ENCODE results near the gene HDGFL2. TPM values are rescaled to one million over a fixed set of nuclear protein-coding genes. Genes with fewer than 3 reads are reported as not detected.

HDGFL2 gene
- total and polyA plus RNA-seq, 4 donors, result 15.4 to 47.9 (median 29.8) TPM

DNA sequence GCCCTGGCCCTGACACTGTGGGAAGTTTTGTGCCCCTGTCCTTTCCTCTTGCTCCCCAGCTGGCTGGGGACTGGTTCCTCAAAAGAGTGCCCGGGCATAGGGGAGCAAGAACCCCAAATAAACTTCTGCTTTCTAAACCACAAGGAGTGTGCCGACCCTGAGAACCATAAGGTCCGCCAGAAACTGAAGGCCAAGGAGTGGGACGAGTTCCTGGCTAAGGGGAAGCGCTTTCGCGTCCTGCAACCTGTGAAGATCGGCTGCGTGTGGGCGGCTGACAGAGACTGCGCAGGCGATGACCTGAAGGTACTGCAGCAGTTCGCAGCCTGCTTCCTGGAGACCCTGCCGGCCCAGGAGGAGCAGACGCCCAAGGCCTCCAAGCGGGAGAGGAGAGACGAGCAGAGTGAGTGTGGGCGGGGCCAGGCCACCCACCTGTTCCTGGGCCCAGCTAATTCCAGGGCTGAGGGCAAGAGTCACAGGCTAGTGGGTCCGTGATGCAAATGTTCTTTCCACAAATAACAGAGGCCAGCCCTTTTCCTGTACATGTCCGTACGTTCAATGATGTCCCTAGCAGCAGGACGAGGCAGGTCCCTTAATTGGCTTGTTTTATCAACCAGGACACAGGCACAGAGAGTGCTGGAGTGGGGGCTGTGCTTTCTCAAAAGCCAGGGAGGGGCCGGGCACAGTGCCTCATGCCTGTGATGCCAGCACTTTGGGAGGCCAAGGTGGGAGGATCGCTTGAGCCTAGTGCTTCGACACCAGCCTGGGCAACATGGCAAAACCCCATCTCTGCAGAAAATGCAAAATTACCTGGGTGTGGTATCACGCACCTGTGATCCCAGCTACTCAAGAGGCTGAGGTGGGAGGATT lies 40.1 kb upstream of the HDGFL2 start:
- 92 to 94% methylated on average over 26 of the region's 26 CpGs for WGBS, 2 donors
- no peaks in the 10 kb centered on the region for H3K4me1 ChIP-seq (ENCODE audit: control insufficient read depth in 1 of 2, insufficient read depth in 2 of 2, low read length in 2 of 2)
- H3K36me3 ChIP-seq (ENCODE audit: control insufficient read depth in 1 of 2, insufficient read depth in 2 of 2, low read length in 1 of 2), result no peaks in the 10 kb centered on the region
- intact Hi-C loops (cut with DNase I), result no loop called here
- H3K27me3 ChIP-seq (ENCODE audit: control insufficient read depth in 1 of 2, insufficient read depth in 2 of 2, low read length in 1 of 2), result no peaks in the 10 kb centered on the region
- H3K27ac ChIP-seq (ENCODE audit: low read depth in 1 of 2, low read length in 2 of 2), result no peak overlapping the region
- ATAC-seq (ENCODE audit: low FRiP score), result no peak
- peak in 1 of 2 donors; percentile 59 for DNase-seq
- H3K4me3 ChIP-seq (ENCODE audit: low read length in 2 of 2), result no peak overlapping the region
- H3K9me3 ChIP-seq (ENCODE audit: control insufficient read depth, low read length), result no peaks in the 10 kb centered on the region

DNA sequence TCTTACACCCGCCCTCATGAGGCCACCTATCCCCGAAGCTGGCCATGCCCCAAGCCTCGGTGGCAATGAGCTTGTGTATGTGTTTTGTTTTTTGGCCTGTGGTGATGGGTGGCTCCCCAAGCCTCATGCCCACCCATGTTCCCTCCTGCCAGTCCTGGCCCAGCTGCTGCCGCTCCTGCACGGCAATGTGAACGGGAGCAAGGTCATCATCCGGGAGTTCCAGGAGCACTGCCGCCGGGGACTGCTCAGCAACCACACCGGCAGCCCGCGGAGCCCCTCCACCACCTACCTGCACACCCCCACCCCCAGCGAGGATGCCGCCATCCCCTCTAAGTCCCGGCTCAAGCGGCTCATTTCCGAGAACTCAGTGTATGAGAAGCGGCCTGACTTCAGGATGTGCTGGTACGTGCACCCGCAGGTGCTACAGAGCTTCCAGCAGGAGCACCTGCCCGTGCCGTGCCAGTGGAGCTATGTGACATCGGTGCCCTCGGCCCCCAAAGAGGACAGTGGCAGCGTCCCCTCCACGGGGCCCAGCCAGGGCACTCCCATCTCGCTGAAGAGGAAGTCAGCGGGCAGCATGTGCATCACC lies 39.1 kb upstream of the HDGFL2 start:
- ATAC-seq (ENCODE audit: low FRiP score), result no peak
- Histone ChIP-seq H3K4me3 (ENCODE audit: low read length in 2 of 2) (no peak overlapping the region), H3K27ac (ENCODE audit: low read depth in 1 of 2, low read length in 2 of 2) (no peak overlapping the region), H3K36me3 (ENCODE audit: control insufficient read depth in 1 of 2, insufficient read depth in 2 of 2, low read length in 1 of 2) (no peaks in the 10 kb centered on the region), H3K27me3 (ENCODE audit: control insufficient read depth in 1 of 2, insufficient read depth in 2 of 2, low read length in 1 of 2) (no peaks in the 10 kb centered on the region), H3K4me1 (ENCODE audit: control insufficient read depth in 1 of 2, insufficient read depth in 2 of 2, low read length in 2 of 2) (no peaks in the 10 kb centered on the region), H3K9me3 (ENCODE audit: control insufficient read depth, low read length) (no peaks in the 10 kb centered on the region)
- 96 to 97% methylated on average over 28 of the region's 28 CpGs for WGBS, 2 donors
- intact Hi-C loops (cut with DNase I), result no loop called here
- no peak for DNase-seq

DNA sequence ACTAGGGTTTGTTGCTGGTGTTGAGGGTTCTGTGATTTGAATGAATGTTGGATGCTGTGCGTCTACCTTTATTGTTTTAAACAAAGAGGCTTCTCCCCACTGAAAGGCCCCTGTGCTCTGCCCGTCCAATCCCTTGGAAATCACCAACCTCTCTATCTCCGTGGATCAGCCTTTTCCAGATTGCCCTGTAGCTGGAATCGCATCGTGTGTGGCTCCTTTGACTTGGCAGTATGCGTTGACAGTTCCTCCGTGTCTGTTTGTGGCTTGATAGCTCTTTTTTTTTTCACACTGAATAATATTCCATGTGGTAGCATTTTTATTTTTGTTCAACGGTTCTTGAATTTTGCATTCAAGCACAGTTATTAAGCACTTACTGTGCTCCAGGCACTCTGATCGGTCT lies 37.7 kb upstream of the HDGFL2 start:
- Histone ChIP-seq H3K4me3 (ENCODE audit: low read length in 2 of 2) (no peak overlapping the region), H3K4me1 (ENCODE audit: control insufficient read depth in 1 of 2, insufficient read depth in 2 of 2, low read length in 2 of 2) (no peaks in the 10 kb centered on the region), H3K9me3 (ENCODE audit: control insufficient read depth, low read length) (no peaks in the 10 kb centered on the region), H3K27me3 (ENCODE audit: control insufficient read depth in 1 of 2, insufficient read depth in 2 of 2, low read length in 1 of 2) (no peaks in the 10 kb centered on the region), H3K27ac (ENCODE audit: low read depth in 1 of 2, low read length in 2 of 2) (no peak overlapping the region), H3K36me3 (ENCODE audit: control insufficient read depth in 1 of 2, insufficient read depth in 2 of 2, low read length in 1 of 2) (no peaks in the 10 kb centered on the region)
- intact Hi-C loops (cut with DNase I), result no loop called here
- 88 to 91% methylated on average over 9 of the region's 9 CpGs for WGBS, 2 donors
- no peak for ATAC-seq (ENCODE audit: low FRiP score)
- DNase-seq, result no peak

DNA sequence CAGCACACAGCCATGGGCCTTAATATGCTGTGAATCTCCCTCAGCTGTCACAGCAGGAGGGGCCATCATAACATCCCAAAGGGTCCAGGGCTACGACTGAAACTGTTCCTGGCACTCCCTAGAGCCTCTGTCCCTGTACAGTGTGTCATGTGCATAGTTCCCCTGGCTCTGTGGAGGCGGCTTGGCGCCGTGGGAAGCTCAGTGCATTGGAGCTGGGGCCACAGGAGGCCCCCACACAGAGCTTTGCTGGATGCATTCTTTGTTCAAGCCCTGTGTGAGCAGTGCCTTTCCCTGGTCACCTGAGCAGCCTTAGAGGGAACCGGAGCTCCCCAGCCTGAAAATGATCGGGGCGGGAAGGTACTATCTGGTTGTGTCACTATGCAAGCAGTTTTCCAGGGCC lies 35.9 kb upstream of the HDGFL2 start:
- 83 to 88% methylated on average over 7 of the region's 7 CpGs for WGBS, 2 donors
- no peaks in the 10 kb centered on the region for H3K4me1 ChIP-seq (ENCODE audit: control insufficient read depth in 1 of 2, insufficient read depth in 2 of 2, low read length in 2 of 2)
- intact Hi-C loops (cut with DNase I), result no loop called here

DNA sequence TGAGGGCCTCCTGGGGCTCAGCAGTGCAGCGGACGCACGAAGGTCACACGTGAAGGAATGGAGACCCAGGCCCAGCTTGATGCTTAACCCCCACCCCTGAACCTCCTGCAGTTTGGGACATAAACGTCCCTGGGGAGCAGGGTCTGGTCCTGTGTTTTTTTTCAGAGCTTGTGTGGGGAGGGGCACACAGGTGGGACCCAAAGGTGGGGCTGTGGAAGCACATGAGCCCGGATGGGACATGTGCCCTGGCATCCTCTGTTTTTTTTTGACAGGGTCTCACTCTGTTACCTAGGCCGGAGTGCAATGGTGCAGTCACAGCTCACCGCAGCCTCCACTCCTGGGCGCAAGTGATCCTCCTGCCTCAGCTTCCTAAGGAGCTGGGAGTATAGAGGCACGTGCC lies 35.0 kb upstream of the HDGFL2 start:
- H3K4me1 ChIP-seq (ENCODE audit: control insufficient read depth in 1 of 2, insufficient read depth in 2 of 2, low read length in 2 of 2), result no peaks in the 10 kb centered on the region
- H3K27me3 ChIP-seq (ENCODE audit: control insufficient read depth in 1 of 2, insufficient read depth in 2 of 2, low read length in 1 of 2), result no peaks in the 10 kb centered on the region
- no peak for ATAC-seq (ENCODE audit: low FRiP score)
- no peaks in the 10 kb centered on the region for H3K36me3 ChIP-seq (ENCODE audit: control insufficient read depth in 1 of 2, insufficient read depth in 2 of 2, low read length in 1 of 2)
- whole genome bisulfite sequencing, 2 donors, result 91 to 95% methylated on average over 10 of the region's 10 CpGs
- DNase-seq, result no peak
- no peaks in the 10 kb centered on the region for H3K9me3 ChIP-seq (ENCODE audit: control insufficient read depth, low read length)
- H3K27ac ChIP-seq (ENCODE audit: low read depth in 1 of 2, low read length in 2 of 2), result no peak overlapping the region
- intact Hi-C loops (cut with DNase I), result no loop called here
- H3K4me3 ChIP-seq (ENCODE audit: low read length in 2 of 2), result no peak overlapping the region

More for the DNA sequence above, 35.9 kb upstream of the HDGFL2 start:
- Histone ChIP-seq H3K9me3 (ENCODE audit: control insufficient read depth, low read length) (no peaks in the 10 kb centered on the region), H3K27ac (ENCODE audit: low read depth in 1 of 2, low read length in 2 of 2) (no peak overlapping the region), H3K4me3 (ENCODE audit: low read length in 2 of 2) (no peak overlapping the region), H3K27me3 (ENCODE audit: control insufficient read depth in 1 of 2, insufficient read depth in 2 of 2, low read length in 1 of 2) (no peaks in the 10 kb centered on the region), H3K36me3 (ENCODE audit: control insufficient read depth in 1 of 2, insufficient read depth in 2 of 2, low read length in 1 of 2) (no peaks in the 10 kb centered on the region)
- no peak for ATAC-seq (ENCODE audit: low FRiP score)
- DNase-seq, result no peak

DNA sequence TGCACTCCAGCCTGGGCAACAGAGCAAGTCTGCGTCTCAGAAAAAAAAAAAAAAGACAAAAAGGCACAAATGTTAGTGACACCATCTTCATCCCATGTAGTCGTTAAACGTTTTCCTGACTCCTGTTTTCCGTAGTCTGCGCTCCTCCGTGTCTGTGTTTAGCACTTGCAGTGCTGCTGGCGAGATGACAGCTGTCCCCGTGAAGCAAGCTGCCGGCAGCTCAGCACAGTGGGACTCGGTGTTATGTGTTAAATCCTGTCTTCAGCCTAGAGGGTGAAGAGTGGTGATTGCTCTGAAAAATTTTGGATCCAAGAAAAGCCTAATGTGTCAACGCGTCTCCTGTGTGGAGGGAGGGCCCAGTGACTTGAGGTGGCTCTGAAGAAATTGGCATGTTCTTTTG lies 32.9 kb upstream of the HDGFL2 start:
- ATAC-seq (ENCODE audit: low FRiP score) (no peak), DNase-seq (no peak)
- intact Hi-C loops (cut with DNase I), result no loop called here
- H3K27ac ChIP-seq (ENCODE audit: low read depth in 1 of 2, low read length in 2 of 2), result no peak overlapping the region
- H3K4me1 ChIP-seq (ENCODE audit: control insufficient read depth in 1 of 2, insufficient read depth in 2 of 2, low read length in 2 of 2), result no peaks in the 10 kb centered on the region
- no peak overlapping the region for H3K4me3 ChIP-seq (ENCODE audit: low read length in 2 of 2)
- WGBS, 2 donors, result 87 to 88% methylated on average over 12 of the region's 12 CpGs
- no peaks in the 10 kb centered on the region for H3K27me3 ChIP-seq (ENCODE audit: control insufficient read depth in 1 of 2, insufficient read depth in 2 of 2, low read length in 1 of 2)
- H3K9me3 ChIP-seq (ENCODE audit: control insufficient read depth, low read length), result no peaks in the 10 kb centered on the region
- no peaks in the 10 kb centered on the region for H3K36me3 ChIP-seq (ENCODE audit: control insufficient read depth in 1 of 2, insufficient read depth in 2 of 2, low read length in 1 of 2)

DNA sequence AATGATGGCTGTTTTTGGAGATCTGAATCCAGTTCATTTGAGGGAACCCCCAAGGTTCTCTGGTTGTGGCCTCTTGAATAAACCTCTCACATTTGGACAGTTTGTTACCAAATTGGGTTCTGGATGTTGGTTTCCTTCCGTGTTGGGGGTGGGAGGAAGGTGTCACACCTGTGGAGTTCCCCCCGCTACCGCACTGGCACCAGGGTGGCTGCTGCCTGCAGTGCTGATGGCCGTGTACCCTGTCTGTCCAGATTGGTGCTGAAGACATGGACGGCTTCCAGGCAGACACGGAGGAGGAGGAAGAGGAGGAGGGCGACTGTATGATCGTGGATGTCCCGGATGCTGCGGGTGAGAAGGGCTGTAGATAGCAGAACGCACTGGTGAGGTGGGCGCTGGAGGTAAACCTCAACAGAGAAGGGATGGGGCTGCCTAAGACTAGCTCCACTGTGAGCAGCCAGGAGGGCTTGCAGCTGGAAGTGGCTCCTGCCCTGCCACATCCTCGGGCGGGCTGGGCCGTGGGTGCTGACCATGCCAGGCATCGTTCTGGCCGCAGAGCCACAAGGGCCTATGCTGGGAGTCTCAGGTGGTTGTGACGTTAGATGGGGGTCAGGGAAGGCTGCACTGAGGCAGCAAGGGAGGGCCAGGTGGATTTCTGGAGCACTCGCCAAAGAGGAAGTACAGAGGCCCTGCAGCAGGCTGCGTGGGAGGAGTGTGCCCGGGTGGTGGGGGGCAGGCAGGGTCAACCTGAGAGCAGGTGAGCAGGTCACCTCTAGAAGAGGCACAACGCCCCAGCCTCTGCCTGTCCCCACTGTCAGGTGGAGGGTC lies 29.9 kb upstream of the HDGFL2 start:
- no peaks in the 10 kb centered on the region for H3K4me1 ChIP-seq (ENCODE audit: control insufficient read depth in 1 of 2, insufficient read depth in 2 of 2, low read length in 2 of 2)
- DNase-seq, result no peak
- peaks cover 0 to 4% of the 10 kb centered on the region in 2 donors for H3K36me3 ChIP-seq (ENCODE audit: control insufficient read depth in 1 of 2, insufficient read depth in 2 of 2, low read length in 1 of 2)
- no peaks in the 10 kb centered on the region for H3K27me3 ChIP-seq (ENCODE audit: control insufficient read depth in 1 of 2, insufficient read depth in 2 of 2, low read length in 1 of 2)
- H3K9me3 ChIP-seq (ENCODE audit: control insufficient read depth, low read length), result no peaks in the 10 kb centered on the region
- WGBS, 2 donors, result 82 to 86% methylated on average over 22 of the region's 22 CpGs
- H3K4me3 ChIP-seq (ENCODE audit: low read length in 2 of 2), result no peak overlapping the region
- H3K27ac ChIP-seq (ENCODE audit: low read depth in 1 of 2, low read length in 2 of 2), result no peak overlapping the region
- no peak for ATAC-seq (ENCODE audit: low FRiP score)
- intact Hi-C loops (cut with DNase I), result no loop called here

DNA sequence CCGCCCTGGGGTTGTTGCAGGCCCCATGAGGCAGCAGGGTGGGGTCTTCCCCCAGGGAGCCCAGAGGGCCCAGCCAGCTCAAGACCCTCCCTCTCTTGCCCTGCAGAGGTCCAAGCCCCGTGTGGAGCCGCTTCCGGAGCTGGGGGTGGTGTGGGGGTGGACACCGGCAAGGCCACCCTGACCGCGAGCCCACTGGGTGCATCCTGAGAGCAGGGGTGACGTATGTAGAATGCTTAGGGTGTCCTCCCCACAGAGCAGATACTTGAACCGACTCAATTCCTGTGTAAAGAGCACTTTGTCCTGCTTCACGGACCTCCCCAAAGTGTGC lies 29.3 kb upstream of the HDGFL2 start:
- H3K27ac ChIP-seq (ENCODE audit: low read depth in 1 of 2, low read length in 2 of 2), result no peak overlapping the region
- H3K4me3 ChIP-seq (ENCODE audit: low read length in 2 of 2), result no peak overlapping the region
- no peaks in the 10 kb centered on the region for H3K27me3 ChIP-seq (ENCODE audit: control insufficient read depth in 1 of 2, insufficient read depth in 2 of 2, low read length in 1 of 2)
- ATAC-seq (ENCODE audit: low FRiP score), result no peak
- H3K4me1 ChIP-seq (ENCODE audit: control insufficient read depth in 1 of 2, insufficient read depth in 2 of 2, low read length in 2 of 2), result no peaks in the 10 kb centered on the region
- no peaks in the 10 kb centered on the region for H3K9me3 ChIP-seq (ENCODE audit: control insufficient read depth, low read length)
- peaks cover 0 to 7% of the 10 kb centered on the region in 2 donors for H3K36me3 ChIP-seq (ENCODE audit: control insufficient read depth in 1 of 2, insufficient read depth in 2 of 2, low read length in 1 of 2)
- intact Hi-C loops (cut with DNase I), result no loop called here
- DNase-seq, result no peak
- WGBS, 2 donors, result 85 to 91% methylated on average over 7 to 10 of the region's 10 CpGs

Data from aorta (tissue), 5 donors.